Measurements from ENCODE around the gene CPSF7. TPM values are rescaled to one million over a fixed set of nuclear protein-coding genes. Genes with fewer than 3 reads are reported as not detected.
A peak's percentile ranks its signal among the peaks of the same experiment; 100 is the strongest.
"Not testable (repeated sequence)": the region's sequence is repeated elsewhere in the genome, so short reads cannot be mapped to it uniquely, and the experiment has no call there.

CPSF7 gene
- total RNA-seq, 1 donor from 2014 or later, result 69.8 TPM

DNA sequence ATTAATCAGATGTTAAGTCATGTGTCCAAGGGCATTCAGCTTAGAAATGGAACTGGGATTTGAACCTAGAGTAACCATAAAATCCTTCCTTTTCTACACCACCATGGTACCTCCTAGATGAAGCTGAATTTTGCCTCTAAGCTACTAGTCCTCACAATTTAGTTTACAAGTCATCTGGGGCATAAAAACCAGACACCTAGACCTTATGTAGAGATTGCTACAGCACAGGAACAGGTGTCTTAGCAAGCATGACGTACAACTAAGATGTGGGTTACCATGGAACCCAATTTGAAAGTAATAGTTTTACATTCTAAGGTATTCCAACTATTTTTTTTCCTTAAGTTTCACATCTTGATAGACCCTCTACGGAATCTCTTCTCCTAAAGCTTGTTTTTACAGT lies 28.2 kb downstream of the CPSF7 start:
- ATAC-seq (no peak), DNase-seq (no peak)
- TF ChIP-seq, protein P1, sequence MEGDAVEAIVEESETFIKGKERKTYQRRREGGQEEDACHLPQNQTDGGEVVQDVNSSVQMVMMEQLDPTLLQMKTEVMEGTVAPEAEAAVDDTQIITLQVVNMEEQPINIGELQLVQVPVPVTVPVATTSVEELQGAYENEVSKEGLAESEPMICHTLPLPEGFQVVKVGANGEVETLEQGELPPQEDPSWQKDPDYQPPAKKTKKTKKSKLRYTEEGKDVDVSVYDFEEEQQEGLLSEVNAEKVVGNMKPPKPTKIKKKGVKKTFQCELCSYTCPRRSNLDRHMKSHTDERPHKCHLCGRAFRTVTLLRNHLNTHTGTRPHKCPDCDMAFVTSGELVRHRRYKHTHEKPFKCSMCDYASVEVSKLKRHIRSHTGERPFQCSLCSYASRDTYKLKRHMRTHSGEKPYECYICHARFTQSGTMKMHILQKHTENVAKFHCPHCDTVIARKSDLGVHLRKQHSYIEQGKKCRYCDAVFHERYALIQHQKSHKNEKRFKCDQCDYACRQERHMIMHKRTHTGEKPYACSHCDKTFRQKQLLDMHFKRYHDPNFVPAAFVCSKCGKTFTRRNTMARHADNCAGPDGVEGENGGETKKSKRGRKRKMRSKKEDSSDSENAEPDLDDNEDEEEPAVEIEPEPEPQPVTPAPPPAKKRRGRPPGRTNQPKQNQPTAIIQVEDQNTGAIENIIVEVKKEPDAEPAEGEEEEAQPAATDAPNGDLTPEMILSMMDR (IDR thresholded peaks at IDR 0.05), result no peak
- Histone ChIP-seq H3K27ac (no peak overlapping the region), H3K4me3 (no peak overlapping the region), H3K4me1 (no peaks in the 10 kb centered on the region), H3K36me3 (peaks cover 85% of the 10 kb centered on the region), H3K9me3 (no peaks in the 10 kb centered on the region), H3K27me3 (ENCODE audit: low read depth) (no peaks in the 10 kb centered on the region)
- intact Hi-C loops (cut with DNase I), result no loop called here

DNA sequence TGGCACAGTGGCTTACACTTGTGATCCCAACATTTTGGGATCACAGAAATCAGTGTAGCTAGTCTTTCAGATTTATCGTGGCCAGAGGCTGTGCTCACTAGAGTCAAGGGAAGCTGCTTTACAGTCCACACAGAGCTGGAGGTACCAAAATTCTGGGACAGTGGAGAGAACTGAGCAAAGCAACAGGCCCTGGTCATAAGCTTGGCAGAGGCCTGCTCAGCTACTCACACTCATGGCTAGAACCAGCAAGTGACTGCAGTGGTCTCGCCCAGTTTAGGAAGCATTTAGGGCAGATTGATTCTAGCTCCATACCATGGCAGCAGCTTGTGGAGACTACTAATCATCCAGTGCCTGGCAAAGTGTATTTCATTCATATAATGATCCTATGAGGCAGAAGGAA lies 28.6 kb downstream of the CPSF7 start:
- H3K9me3 ChIP-seq, result no peaks in the 10 kb centered on the region
- no peak overlapping the region for H3K27ac ChIP-seq
- no peaks in the 10 kb centered on the region for H3K4me1 ChIP-seq
- peaks cover 85% of the 10 kb centered on the region for H3K36me3 ChIP-seq
- ATAC-seq, result no peak
- no peak for DNase-seq
- H3K4me3 ChIP-seq, result no peak overlapping the region
- TF ChIP-seq, protein P1 (IDR thresholded peaks at IDR 0.05), result no peak
- no peaks in the 10 kb centered on the region for H3K27me3 ChIP-seq (ENCODE audit: low read depth)
- intact Hi-C loops (cut with DNase I), result no loop called here

DNA sequence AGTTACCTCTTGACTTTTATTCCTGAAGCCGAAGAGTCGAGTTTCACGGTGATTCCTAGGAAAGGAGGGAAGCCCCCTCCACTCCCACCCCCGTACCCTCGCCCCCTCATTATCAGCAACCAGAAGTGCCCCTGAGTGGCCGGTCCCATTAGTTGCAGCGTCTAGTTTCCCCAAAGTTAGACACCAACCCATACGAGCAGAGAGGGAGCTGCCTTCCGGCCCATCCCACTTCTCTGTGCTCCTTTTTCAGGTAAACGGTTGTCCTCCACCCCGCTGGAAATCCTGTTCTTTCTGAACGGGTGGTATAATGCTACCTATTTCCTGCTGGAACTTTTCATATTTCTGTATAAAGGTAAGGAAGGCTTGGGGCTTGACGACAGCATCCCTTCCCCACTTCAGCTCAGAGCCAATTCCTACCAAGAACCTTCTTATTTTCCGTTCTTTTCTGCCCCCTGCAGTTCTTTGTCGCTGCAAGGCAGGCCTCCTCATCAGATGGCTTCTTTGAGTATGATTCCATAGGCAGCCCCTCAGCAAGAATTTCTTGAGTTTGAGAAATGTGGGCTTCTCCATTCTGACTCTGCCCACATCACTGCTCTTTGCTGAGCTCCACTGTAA lies 36.7 kb downstream of the CPSF7 start:
- H3K27ac ChIP-seq, result peak overlapping the region; percentile 86
- ATAC-seq (peak; percentile 37 to 41), DNase-seq (no peak)
- H3K36me3 ChIP-seq, result peaks cover 38% of the 10 kb centered on the region
- intact Hi-C loops (cut with DNase I), result loop anchor here (10.0 kb wide), 1 partner anchor 58 kb away; the partner anchor contains the start of genes DDB1 and TKFC
- TF ChIP-seq, protein P1 (IDR thresholded peaks at IDR 0.05), result no peak
- peak overlapping the region; percentile 74 for H3K4me3 ChIP-seq
- H3K9me3 ChIP-seq, result no peaks in the 10 kb centered on the region
- H3K4me1 ChIP-seq, result peaks cover 19% of the 10 kb centered on the region
- no peaks in the 10 kb centered on the region for H3K27me3 ChIP-seq (ENCODE audit: low read depth)

DNA sequence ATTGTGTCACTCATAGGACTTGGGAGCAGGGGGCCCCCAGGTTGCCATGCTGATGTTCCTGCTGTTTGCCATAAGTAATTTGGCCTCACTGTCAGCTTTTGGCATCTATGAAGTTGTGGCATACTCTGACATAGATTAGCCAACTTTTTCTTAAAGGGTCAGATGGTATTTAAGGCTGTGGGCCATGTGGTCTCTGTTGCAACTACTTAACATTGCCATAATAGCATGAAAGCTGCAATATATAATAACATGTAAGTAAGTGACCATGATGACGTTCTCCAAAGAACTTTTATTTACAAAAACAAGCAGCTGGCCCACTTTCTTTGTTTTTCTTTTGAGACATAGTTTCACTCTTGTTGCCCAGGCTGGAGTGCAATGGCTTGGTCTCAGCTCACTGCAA lies 39.6 kb downstream of the CPSF7 start:
- ATAC-seq, result no peak
- H3K4me1 ChIP-seq, result peaks cover 24% of the 10 kb centered on the region
- H3K27me3 ChIP-seq (ENCODE audit: low read depth), result no peaks in the 10 kb centered on the region
- H3K36me3 ChIP-seq, result peaks cover 11% of the 10 kb centered on the region
- no peak overlapping the region for H3K27ac ChIP-seq
- no peak overlapping the region for H3K4me3 ChIP-seq
- TF ChIP-seq, protein P1 (IDR thresholded peaks at IDR 0.05), result no peak
- DNase-seq, result no peak
- intact Hi-C loops (cut with DNase I), result loop anchor here (10.0 kb wide), 1 partner anchor 55 kb away; the partner anchor contains the start of genes DDB1 and TKFC
- no peaks in the 10 kb centered on the region for H3K9me3 ChIP-seq

DNA sequence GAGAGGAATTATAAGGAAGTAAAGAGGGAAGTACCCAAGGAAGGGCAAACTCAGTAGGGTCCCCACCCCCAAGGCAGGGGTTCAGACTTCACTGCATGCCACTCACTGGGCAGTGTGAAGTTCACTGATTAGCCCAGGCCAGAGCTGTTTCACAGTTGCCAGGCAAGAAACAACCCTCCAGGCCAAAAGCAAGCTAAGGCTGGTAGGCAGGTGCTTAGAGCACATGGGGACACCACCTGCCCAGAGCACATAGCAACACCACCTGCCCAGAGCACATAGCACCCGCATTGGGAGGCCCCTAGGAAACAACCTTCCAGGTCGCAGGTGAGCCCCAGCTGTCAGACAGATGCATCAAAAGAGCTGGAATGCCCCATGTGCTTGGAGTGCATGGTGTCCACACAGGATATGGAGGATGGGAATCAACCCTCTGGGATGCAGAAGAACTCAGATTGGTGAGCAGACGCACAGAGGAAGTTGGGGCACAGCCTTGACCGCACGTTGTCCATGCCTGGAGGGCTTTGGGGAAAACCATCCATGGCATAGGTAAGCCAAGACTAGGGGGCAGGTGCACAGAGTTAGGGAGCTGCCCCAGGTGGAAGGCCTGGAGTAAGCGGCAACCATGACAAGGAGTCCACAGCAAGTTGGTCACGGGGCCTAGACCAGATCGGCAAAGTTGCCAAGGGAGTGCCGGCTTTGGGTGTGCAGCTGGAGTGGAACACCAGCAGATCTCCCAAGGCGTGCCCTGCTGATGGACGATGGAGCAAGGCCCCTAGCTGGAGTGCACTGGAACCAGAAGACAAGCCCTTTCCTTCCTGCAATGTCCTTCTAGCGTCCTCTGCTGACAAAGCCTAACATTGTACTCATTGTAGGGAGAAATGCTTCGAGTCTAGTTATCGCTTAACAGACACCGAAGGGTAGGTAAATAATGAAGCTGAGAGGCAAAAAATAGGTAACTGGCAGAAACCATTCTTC lies 45.2 kb downstream of the CPSF7 start:
- no peak for ATAC-seq
- H3K4me1 ChIP-seq, result peaks cover 6% of the 10 kb centered on the region
- H3K4me3 ChIP-seq, result no peak overlapping the region
- TF ChIP-seq, protein P1 (IDR thresholded peaks at IDR 0.05), result no peak
- H3K36me3 ChIP-seq, result no peaks in the 10 kb centered on the region
- no peak for DNase-seq
- H3K27ac ChIP-seq, result no peak overlapping the region
- H3K9me3 ChIP-seq, result no peaks in the 10 kb centered on the region
- no peaks in the 10 kb centered on the region for H3K27me3 ChIP-seq (ENCODE audit: low read depth)
- intact Hi-C loops (cut with DNase I), result no loop called here

DNA sequence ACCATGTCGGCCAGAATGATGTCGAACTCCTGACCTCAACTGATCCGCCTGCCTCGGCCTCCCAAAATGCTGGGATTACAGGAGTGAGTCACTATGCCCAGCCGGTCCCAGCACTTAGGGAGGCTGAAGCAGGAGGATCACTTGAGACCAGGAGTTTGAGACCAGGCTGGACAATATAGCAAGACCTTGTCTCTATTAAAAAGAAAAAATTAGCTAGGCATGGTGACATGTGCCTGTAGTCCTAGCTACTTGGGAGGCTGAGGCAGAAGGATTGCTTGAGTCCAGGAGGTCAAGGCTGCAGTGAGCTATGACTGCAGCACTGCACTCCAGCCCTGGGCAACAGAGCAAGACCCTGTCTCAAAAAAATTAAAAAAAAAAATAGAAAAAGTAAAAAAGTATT lies 45.9 kb downstream of the CPSF7 start:
- H3K9me3 ChIP-seq; intact Hi-C loops (cut with DNase I); DNase-seq; H3K4me3 ChIP-seq; ATAC-seq; H3K27ac ChIP-seq; H3K36me3 ChIP-seq; H3K27me3 ChIP-seq (ENCODE audit: low read depth): not testable (repeated sequence)
- H3K4me1 ChIP-seq, result peaks cover 11% of the 10 kb centered on the region

All from lower lobe of right lung (tissue), 2 donors.